NOMO-1 treated with dmso at 0.1 percent for 144 hours (cell line): ENCODE measurements around the gene WDR70.
"Not testable (repeated sequence)": the region's sequence is repeated elsewhere in the genome, so short reads cannot be mapped to it uniquely, and the experiment has no call there.

Experiments
- DNase-seq: peaks from one replicate; lab custom pipeline; 2025; ENCODE audit not compliant: unreplicated experiment; lab: John Stamatoyannopoulos, UW

The WDR70 gene

DNA sequence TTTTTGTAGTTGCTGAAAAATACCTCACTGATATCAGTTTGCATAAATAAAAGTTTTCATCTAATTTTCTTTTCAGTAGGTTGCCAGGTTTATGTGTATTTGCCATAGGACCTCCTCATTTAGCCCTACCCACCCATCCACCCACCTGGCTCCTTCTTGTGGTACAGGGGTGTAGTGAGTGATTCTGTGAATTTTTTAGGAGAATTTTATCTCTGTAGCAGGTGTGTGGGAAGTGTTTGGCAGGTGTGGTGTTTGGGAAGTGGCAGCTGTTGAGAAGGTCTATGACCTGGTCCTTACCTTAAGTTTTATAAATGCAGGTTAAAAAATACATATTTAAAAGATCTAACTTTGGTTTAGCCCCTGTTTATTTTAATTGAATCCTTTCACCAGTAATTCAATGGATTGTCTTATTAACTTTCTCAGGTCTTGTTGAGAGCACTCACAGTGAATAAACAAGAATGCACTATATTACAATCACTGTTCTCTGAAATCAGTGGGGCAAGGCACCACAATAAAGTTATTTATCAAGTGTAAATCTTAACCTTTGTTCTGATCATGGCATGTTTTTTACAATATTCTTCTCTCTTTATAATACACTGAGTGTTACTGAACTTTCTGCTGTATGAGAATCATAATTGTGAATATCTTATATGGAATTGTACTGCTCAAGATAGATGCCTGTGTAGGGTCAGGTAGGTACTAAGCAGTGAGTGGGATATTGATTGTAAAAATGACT lies 189.1 kb downstream of the WDR70 start:
- no peak for DNase-seq

DNA sequence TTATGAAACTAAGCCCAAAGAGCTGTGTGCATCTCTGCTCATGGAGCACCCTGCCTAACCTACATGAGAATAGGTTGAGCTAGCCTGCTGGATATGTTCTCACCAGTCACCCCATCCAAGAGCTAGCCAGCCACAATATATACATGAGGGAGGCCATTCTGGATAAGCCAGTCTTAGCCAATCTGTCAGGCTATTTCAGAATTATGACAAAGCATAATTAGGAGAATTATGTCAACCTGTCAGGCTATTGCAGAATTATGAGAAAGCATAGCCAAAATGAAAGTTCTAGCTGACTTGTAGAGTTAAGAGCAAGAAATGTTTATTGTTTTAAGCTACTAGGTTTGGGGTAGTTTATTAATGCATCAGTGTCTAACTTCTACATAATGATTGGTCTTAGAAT lies 189.8 kb downstream of the WDR70 start:
- DNase-seq: peak; percentile 22

DNA sequence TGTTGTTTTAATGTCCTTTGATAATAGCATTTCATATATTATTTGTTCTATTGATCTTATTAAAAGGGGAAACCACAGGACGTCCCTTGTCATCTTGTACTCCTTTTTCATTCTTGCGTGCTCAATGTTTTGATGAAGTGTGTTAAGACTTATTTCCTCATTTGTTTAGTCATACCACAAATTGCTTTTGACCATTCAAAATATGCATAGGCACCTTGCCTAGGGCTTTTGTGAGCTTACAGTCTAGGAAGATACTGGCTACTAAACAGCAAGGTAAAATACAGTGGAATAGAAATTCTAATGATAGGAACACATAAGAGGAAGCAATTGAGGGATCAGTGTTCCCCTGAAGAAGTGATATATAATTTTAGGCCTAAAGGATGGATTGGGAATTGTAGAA lies 190.3 kb downstream of the WDR70 start:
- peak; percentile 39 for DNase-seq

DNA sequence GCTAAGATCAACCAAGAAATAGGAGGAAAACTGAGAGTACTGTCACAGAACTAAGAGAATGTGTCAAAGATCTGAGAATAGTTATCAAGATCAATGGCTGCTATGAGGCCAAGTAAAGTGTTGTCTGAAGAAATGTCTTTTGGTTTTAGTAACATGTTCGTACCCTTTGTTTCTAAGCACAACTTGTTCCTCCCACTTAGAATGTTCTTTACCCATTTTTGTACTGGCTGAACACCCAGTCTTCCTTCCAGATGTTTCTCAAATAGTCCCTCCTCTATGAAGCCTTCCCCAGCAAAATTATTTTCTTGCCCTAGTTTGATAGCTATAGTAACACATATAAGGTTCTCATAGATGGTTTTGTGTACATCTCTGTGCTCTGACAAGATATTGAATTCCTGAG lies 191.5 kb downstream of the WDR70 start:
- no peak for DNase-seq

DNA sequence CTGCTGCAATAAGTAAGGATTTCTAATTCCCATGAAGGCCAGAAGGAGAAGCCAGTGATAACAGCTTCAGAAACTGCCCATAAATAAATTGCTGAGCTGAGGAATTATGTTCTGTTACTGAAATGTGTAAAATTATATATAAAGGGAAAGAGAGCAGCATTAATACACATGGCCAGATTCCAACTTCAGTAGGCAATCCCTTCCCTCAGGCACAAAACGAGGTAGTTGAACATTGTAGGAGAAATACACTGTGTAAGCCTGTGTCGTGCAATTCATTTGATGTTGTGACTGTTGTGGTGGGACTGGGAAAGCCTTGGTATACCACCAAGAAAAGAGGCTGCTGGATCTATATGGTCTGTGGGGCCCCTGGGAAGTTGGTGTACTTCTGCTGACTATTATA lies 192.9 kb downstream of the WDR70 start:
- no peak for DNase-seq

DNA sequence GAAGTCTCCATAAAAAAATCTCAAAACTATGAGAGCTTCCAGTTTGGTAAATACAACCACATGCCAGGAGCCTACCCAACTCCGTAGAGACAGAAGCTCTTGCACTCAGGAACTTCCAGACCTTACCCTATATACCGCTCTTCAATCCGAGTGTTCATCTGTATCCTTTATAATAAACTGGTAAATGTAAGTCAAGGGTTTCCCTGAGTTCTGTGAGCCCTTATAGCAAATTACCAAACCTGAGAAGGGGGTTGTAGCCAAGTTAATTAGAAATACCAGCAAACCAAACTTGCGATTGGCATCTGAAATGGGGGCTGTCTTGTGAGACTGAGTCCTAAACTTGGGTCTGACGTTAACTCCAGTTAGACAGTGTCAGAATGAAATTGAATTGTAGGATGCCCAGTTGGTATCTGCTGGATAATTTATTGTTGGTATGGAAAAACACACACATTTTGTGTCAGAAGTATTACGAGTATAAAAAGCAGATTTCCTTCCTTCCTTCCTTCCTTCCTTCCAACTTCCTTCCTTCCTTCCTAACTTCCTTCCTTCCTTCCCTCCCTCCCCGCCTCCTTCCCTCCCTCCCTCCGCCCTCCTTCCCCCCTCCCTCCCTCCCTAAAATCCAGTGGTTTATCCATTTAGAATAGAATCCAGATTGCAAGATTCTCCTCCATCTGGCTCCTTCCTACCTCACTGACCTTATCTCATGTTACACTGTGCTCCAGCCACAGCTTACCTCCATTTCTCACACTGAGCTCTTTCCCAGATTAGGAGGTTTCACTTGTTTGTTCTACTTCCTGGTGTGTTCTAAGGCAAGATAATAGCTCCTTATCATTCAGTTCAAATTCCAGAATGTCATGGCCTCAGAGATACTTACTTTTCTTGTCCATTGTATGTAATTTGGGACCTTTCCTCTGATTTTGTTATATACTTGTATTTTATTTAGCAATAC lies 196.7 kb downstream of the WDR70 start:
- no peak for DNase-seq

DNA sequence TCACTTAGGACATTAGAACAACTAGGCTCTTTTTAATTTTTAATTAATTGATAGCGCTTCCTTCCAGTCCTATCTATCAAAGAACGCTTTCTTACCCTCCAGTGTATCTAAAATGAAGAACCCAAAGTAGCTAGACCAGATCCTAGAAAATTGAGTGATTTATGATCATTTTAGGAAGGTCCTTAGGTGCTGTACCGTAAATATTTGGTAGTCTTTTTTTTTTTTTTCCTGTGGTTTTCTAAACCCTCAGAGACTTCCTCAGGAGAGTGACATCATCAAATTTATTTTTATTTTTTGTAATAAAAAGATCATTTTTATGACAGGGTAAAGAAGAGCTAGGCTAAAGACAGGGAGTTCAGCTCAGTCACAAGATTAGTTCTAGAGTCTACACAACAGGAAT lies 197.4 kb downstream of the WDR70 start:
- DNase-seq: no peak

DNA sequence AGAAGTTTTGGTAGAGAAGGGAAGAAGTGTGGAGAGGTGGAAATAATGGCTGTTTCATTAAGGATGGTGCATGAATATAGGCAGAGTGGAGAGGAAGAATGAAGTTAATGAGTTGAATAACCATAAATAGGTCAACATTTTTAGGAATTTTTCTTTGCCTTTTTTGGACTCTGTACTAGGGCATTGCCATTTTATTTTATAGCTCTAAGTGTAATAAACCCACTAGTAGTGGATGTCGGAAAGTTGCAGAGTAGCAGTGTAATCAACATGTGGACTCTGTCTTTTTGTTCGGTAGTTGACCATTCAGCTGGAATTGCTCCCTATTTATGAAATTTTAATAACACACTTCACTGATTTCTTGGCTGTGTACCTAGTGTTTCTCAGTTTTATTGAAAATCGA lies 199.1 kb downstream of the WDR70 start:
- no peak for DNase-seq

DNA sequence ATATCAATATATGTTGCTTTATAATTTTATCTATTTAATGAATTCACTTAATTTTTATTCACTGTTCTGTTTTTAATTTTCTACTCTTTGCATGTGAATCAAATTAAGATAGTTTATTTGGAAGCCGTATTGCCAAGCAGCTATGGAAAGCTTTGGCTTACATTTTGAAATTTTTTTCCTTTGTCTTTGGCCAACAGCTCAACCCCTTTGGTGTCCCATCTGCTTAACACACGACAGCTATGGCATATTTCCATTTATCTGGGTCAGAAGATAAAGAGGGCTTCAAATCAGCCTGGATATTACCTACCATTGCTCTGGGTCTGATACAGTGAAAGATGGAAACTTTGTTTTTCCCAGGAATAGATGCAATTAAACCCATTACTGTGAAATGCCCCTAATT lies 201.0 kb downstream of the WDR70 start:
- DNase-seq: no peak

DNA sequence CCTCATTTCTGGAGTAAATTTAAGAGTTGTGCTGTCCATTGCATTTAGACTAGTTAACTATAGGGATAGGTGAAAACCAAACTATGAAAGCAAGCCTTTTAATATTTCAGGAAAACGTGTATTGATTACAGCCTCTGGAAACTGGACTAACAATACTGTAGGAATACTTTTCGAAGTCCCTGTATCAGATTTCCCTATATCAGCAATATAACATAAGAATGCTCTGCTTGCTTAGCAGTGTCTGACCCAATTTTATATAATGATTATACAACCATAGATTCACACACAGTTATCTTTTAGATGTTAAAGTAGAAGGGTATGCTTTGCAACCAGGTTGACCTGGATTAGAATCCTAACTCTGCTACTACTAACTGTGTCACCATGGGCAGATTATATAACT lies 203.1 kb downstream of the WDR70 start:
- no peak for DNase-seq

DNA sequence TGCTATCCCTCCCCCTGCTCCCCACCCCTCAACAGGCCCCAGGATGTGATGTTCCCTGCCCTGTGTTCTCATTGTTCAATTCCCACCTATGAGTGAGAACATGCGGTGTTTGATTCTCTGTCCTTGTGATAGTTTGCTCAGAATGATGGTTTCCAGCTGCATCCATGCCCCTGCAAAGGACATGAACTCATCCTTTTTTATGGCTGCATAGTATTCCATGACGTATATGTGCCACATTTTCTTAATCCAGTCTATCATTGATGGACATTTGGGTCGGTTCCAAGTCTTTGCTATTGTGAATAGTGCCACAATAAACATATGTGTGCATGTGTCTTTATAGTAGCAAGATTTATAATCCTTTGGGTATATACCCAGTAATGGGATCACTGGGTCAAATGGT lies 214.2 kb downstream of the WDR70 start:
- DNase-seq: not testable (repeated sequence)

DNA sequence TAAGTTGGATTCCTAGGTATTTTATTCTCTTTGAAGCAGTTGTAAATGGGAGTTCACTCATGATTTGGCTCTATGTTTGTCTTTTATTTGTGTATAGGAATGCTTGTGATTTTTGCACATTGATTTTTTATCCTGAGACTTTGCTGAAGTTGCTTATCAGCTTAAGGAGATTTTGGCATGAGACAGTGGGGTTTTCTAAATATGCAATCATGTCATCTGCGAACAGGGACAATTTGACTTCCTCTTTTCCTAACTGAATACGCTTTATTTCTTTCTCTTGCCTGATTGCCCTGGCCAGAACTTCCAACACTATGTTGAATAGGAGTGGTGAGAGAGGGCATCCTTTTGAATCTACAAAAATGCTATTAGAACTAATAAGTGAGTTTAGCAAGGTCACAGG lies 215.7 kb downstream of the WDR70 start:
- DNase-seq: not testable (repeated sequence)

DNA sequence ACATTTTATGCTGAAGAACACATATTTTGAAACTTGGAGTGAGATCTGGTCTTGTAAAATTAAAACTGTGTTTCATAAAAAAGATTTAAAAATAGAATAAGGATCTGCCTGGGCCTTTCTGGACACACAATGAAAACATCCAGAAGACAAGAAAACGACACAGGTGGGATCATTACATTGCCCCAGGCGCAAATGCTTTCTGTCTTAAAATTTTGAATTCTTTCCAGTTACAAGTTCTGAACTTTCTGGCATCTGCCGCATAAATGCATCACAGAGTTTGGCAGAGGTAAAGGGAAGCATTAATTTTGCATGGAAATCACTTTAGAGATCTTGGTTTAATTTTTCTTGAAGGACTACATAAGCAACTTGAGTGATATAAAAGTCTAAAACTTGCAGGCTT lies 219.6 kb downstream of the WDR70 start:
- DNase-seq: no peak

DNA sequence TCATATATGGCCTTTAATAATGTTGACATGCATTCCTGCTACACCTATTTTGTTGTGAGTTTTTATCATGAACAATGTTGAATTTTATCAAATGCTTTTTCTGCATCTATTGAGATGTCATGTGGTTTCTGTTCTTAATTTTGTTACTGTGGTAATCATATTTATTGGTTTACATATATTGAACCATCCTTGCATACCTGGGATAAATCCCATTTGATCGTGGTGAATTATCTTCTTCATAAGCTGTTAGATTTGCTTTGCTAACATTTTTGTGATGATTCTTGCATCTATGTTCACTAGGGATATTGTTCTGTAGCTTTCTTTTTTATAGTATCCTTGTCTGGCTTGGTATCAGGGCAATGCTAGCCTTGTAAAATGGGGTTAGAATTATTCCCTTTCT lies 222.0 kb downstream of the WDR70 start:
- no peak for DNase-seq

DNA sequence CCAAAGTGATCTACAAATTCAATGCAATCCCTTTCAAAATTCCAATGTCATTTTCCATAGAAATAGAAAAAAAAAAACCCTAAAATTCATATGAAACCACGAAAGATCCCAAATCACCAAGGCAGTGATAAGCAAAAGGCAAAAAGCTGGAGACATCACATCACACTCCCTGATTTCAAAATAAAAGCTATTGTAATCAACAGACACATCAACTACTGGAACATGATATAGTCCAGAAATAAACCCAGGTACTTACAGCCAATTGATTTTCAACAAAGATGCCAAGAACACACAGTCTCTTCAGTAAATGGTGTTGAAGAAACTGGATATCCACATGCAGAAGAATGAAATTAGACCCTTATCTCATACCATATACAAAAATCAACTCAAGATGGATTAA lies 224.0 kb downstream of the WDR70 start:
- no peak for DNase-seq

DNA sequence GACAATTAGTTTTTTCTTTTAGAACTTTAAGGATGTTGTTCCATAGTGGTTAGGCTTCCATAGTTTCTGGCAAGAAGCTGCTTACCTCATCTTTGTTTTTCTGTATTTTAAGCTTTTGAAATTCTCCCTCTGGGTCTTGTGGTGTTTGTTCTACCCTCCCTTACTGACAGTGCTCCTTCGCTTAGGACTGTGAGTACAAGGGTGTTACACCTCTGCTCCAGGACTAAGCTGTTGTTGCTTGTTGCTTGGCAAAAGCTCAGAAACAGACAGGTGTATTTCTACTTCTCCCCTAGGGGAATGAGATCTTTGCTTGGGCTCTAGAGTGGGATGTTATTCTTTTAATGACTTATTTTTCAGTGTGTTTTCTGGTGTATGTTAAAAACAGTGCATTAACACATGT lies 225.2 kb downstream of the WDR70 start:
- no peak for DNase-seq

DNA sequence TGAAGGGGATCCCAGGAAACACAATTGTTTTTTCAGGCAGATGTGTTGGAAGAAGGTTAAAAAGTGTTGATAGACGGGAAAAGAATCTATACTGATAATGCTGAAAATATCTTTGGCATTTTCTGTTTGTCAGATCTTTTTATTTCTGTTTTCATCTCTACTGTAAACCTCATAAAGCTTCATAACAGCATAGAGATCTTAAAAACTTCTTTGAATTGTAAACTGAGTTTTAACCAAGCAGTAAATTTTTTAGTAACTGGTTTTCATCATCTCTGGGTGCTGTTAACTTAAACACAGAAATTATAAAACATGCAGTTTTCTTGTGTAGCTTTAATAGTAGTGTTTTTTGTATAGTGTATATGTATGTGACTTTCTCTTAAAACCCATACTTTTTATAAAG lies 227.0 kb downstream of the WDR70 start:
- no peak for DNase-seq

DNA sequence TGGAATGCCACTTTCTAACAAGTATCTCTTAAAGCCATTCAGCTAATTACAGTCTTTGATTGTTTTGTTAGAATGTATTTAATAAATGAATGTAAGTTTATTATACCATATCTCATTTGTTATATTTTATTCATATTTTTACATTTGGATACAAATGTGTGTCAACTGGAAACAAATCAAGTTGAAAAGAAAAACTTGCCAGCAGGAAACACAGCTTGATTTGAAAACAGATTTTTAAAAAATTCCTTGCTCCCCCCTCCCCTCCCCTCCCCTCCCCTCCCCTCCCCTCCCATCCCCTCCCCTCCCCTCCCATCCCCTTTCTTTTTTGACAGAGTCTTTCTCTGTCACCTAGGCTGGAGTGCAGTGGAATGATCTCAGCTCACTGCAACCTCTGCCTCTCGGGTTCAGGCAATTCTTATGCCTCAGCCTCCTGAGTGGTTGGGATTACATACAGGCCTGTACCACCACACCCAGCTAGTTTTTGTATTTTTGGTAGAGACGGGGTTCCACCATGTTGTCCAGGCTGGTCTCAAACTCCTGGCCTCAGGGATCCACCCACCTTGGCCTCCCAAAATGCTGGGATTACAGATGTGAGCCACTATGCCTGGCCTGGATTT lies 227.6 kb downstream of the WDR70 start:
- DNase-seq: no peak

DNA sequence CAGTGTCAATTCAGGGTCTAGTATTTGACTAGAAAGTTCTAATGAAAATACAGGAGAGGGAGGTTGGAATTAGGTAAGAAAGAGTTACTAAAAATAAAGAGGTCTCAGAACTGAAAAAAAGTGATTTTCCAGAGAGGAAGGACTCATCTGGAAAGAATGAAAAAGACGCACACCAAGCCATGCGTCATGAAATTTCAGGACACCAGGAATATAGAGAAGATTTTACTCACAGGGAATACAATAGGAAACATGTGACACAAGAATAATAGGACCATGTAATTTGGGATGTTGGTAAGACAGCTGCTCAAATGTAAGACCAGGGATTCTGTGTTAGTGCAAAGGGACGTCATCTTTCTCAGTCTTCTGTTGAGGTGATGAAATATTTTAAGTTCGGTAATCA lies 236.1 kb downstream of the WDR70 start:
- DNase-seq: no peak

DNA sequence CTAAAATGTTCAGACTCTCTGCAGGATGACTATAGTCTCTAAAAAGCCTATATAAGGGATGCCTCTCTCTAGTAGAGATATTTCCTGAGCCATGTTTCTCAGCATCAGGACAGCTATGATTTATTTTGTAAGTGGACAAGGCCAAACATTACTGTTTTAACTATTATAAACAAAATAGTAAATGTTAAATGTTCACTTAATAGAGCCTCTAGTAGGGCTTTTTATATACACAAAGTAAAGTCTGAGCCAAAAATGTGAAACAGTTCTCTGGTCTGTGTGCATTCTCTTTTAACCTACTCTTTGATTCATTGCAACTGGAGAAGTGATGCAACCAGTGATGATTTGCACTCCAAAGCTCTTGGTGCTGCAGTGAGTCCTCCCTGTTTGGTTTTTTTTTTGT lies 240.2 kb downstream of the WDR70 start:
- no peak for DNase-seq

DNA sequence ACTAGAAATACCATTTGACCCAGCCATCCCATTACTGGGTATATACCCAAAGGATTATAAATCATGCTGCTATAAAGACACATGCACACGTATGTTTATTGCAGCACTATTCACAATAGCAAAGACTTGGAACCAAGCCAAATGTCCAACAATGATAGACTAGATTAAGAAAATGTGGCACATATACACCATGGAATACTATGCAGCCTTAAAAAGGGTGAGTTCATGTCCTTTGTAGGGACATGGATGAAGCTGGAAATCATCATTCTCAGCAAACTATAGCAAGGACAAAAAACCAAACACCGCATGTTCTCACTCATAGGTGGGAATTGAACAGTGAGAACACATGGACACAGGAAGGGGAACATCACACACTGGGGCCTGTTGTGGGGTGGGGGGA lies 243.2 kb downstream of the WDR70 start:
- not testable (repeated sequence) for DNase-seq

DNA sequence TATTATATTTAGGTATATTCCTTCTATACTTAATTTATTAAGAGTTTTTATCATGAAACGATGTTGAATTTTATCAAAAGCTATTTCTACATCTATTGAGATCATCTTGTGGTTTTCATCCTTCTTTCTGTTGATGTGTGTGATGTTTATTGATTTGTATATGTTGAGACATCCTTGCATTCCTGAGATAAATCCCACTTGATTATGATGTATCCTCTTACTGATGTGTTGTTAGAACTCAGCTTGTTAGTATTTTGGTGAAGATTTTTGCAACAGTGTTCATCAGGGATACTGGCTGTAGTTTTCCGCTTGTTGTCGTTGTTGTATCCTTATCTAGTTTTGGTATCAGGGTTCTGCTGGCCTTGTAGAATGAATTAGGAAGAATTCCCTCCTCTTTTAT lies 247.1 kb downstream of the WDR70 start:
- no peak for DNase-seq
